ENCODE measurements around the gene STAT2. TPM values are rescaled to one million over a fixed set of nuclear protein-coding genes. Genes with fewer than 3 reads are reported as not detected.

The STAT2 gene
- total RNA-seq, 1 donor from 2014 or later: 34.9 TPM

DNA sequence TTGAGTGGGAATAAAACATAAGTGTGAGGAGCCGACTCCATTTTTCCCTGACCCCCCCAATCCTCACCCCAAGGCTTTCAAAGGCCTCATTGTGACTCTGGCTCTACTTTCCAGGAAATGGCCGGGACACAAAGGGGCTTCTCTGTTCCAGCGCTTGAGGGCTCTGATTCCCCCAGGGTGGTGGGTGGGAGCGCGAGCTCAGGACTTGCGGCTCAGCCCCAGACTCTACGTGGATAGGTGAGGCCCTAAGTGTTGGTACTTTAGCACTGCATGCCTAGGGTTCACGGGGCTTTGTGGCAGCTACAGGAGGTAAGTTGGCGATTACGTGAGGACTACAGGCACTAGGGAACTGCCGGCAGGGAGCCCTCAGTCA is 44.7 kb downstream of the STAT2 start:
- peaks cover 59% of the 10 kb centered on the region for H3K36me3 ChIP-seq
- no peak for DNase-seq

DNA sequence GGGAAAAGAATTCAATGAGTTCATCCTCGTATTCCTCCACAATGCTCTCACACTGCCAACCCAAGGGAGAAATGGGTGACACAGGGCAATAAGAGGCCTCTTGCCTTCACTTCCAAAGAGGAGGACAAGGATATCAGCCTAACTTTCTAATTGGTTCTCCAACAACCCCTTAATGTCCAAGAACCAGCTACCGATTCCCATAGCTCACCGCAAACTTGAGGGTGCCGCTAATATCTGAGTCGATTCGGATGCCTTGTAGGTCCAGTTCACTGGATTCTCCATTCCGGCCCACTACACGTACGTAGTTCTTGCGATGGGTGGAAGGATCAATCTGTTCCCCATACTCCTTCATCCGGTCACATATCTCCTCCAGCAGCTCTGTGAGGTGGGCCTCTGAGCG is 48.9 kb downstream of the STAT2 start:
- intact Hi-C loops (cut with micrococcal nuclease): no loop called here
- no peaks in the 10 kb centered on the region for H3K9me3 ChIP-seq (replicated peaks)
- no peak overlapping the region for H3K4me3 ChIP-seq
- TF ChIP-seq, protein P1, sequence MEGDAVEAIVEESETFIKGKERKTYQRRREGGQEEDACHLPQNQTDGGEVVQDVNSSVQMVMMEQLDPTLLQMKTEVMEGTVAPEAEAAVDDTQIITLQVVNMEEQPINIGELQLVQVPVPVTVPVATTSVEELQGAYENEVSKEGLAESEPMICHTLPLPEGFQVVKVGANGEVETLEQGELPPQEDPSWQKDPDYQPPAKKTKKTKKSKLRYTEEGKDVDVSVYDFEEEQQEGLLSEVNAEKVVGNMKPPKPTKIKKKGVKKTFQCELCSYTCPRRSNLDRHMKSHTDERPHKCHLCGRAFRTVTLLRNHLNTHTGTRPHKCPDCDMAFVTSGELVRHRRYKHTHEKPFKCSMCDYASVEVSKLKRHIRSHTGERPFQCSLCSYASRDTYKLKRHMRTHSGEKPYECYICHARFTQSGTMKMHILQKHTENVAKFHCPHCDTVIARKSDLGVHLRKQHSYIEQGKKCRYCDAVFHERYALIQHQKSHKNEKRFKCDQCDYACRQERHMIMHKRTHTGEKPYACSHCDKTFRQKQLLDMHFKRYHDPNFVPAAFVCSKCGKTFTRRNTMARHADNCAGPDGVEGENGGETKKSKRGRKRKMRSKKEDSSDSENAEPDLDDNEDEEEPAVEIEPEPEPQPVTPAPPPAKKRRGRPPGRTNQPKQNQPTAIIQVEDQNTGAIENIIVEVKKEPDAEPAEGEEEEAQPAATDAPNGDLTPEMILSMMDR (IDR thresholded peaks at IDR 0.05; ENCODE audit: borderline replicate concordance): no peak
- peaks cover 16% of the 10 kb centered on the region for H3K4me1 ChIP-seq
- DNase-seq: no peak
- H3K27me3 ChIP-seq (ENCODE audit: low read depth): no peaks in the 10 kb centered on the region
- H3K27ac ChIP-seq (replicated peaks): no peak overlapping the region
- H3K36me3 ChIP-seq: peaks cover 65% of the 10 kb centered on the region

More for the DNA sequence above, 44.7 kb downstream of the STAT2 start:
- no peaks in the 10 kb centered on the region for H3K27me3 ChIP-seq (ENCODE audit: low read depth)
- H3K4me1 ChIP-seq: peaks cover 23% of the 10 kb centered on the region
- H3K27ac ChIP-seq (replicated peaks): peak overlapping the region; percentile 98
- peak overlapping the region; percentile 99 for H3K4me3 ChIP-seq
- intact Hi-C loops (cut with micrococcal nuclease): no loop called here
- H3K9me3 ChIP-seq (replicated peaks): no peaks in the 10 kb centered on the region
- TF ChIP-seq, protein P1 (IDR thresholded peaks at IDR 0.05; ENCODE audit: borderline replicate concordance): no peak

GRCh38 chr12:56308714-56309113 is 51.2 kb downstream of the STAT2 start:
- intact Hi-C loops (cut with micrococcal nuclease): no loop called here
- Histone ChIP-seq H3K4me3 (no peak overlapping the region), H3K9me3 (replicated peaks) (no peaks in the 10 kb centered on the region), H3K27me3 (ENCODE audit: low read depth) (no peaks in the 10 kb centered on the region), H3K4me1 (no peaks in the 10 kb centered on the region), H3K27ac (replicated peaks) (no peak overlapping the region), H3K36me3 (peaks cover 63% of the 10 kb centered on the region)
- no peak for DNase-seq
- TF ChIP-seq, protein P1 (IDR thresholded peaks at IDR 0.05; ENCODE audit: borderline replicate concordance): no peak

- no peaks in the 10 kb centered on the region for H3K9me3 ChIP-seq (replicated peaks)
- H3K4me3 ChIP-seq: no peak overlapping the region
- H3K4me1 ChIP-seq: peaks cover 8% of the 10 kb centered on the region
- no peak for DNase-seq
- TF ChIP-seq, protein P1 (IDR thresholded peaks at IDR 0.05; ENCODE audit: borderline replicate concordance): no peak
- intact Hi-C loops (cut with micrococcal nuclease): no loop called here
- H3K27me3 ChIP-seq (ENCODE audit: low read depth): no peaks in the 10 kb centered on the region
- no peak overlapping the region for H3K27ac ChIP-seq (replicated peaks)
- peaks cover 55% of the 10 kb centered on the region for H3K36me3 ChIP-seq
Measured at GRCh38 chr12:56307221-56307965, 52.5 kb downstream of the STAT2 start.

GRCh38 chr12:56304872-56305590 is 54.9 kb downstream of the STAT2 start:
- no peak overlapping the region for H3K4me3 ChIP-seq
- TF ChIP-seq, protein P1 (IDR thresholded peaks at IDR 0.05; ENCODE audit: borderline replicate concordance): no peak
- DNase-seq: no peak
- H3K27ac ChIP-seq (replicated peaks): no peak overlapping the region
- peaks cover 29% of the 10 kb centered on the region for H3K4me1 ChIP-seq
- H3K9me3 ChIP-seq (replicated peaks): no peaks in the 10 kb centered on the region
- no peaks in the 10 kb centered on the region for H3K27me3 ChIP-seq (ENCODE audit: low read depth)
- intact Hi-C loops (cut with micrococcal nuclease): no loop called here
- H3K36me3 ChIP-seq: peaks cover 38% of the 10 kb centered on the region
